ENCODE data around the gene MMP17.

- no peak for TF ChIP-seq CTCF (IDR thresholded peaks at IDR 0.05)
- peak in 1 of 2 donors; percentile 3 for TF ChIP-seq POLR2AphosphoS5 (IDR thresholded peaks at IDR 0.05; ENCODE audit: insufficient read depth in 1 of 2, low read depth in 1 of 2)
- no peak for TF ChIP-seq POLR2A (IDR thresholded peaks at IDR 0.05)
Observed at GRCh38 chr12:131851741-131852550, 23.8 kb downstream of the MMP17 start.

Measured in vagina (tissue), 2 donors.